ENCODE measurements around the gene PMP22. TPM values are rescaled to one million over a fixed set of nuclear protein-coding genes. Genes with fewer than 3 reads are reported as not detected.

Gene PMP22
- polyA plus RNA-seq, 1 donor from 2014 or later, result not detected

DNA sequence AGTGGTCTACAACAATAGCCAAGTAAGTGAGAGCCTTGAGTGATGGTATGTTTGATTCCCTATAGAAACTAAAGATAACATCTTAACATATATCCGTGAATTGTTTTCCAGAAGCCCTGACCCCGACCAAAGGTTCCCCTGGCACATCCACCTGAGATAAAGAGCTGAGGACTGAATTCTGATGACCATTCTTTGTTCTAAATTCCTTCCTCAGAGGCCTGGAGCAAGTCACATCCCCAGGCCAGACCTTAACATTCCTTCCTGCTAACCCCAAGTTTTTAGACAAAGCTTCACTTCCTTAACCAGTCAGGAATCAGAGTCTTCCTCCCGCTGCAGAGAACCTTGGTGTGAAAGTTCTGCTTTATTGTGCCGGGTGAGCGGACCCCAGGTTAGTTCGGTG is 83.3 kb downstream of the PMP22 start:
- Histone ChIP-seq H4K20me1 (ENCODE audit: insufficient read depth) (no peaks in the 10 kb centered on the region), H3K9me3 (ENCODE audit: low read length) (no peaks in the 10 kb centered on the region), H3K4me2 (ENCODE audit: low read length) (no peak overlapping the region), H3K27me3 (ENCODE audit: insufficient read depth, low read depth, low read length) (no peaks in the 10 kb centered on the region), H3F3A (ENCODE audit: insufficient read depth, low read length, poor library complexity, severe bottlenecking) (no peaks in the 10 kb centered on the region), H3K9ac (ENCODE audit: low read length) (no peak overlapping the region), H3K27ac (ENCODE audit: low read length) (no peak overlapping the region), H2AFZ (ENCODE audit: low read depth, low read length) (no peak overlapping the region), H3K36me3 (ENCODE audit: insufficient read depth, low read length) (no peaks in the 10 kb centered on the region), H3K79me2 (replicated peaks; ENCODE audit: insufficient read depth, low read length) (no peaks in the 10 kb centered on the region), H3K9me2 (ENCODE audit: insufficient read depth, low read length) (no peaks in the 10 kb centered on the region), H3K4me3 (ENCODE audit: low read length) (no peak overlapping the region)
- TF ChIP-seq EP300 (conservative IDR thresholded peaks at IDR 0.05; ENCODE audit: poor library complexity, severe bottlenecking), result no peak
- TF ChIP-seq SMC3 (conservative IDR thresholded peaks at IDR 0.05; ENCODE audit: poor library complexity), result no peak
- TF ChIP-seq MXI1 (conservative IDR thresholded peaks at IDR 0.05; ENCODE audit: poor library complexity, severe bottlenecking), result no peak
- no peak for TF ChIP-seq TAF1 (IDR thresholded peaks at IDR 0.05; ENCODE audit: low read depth)
- TF ChIP-seq RAD21 (conservative IDR thresholded peaks at IDR 0.05), result no peak
- TF ChIP-seq, protein P1, sequence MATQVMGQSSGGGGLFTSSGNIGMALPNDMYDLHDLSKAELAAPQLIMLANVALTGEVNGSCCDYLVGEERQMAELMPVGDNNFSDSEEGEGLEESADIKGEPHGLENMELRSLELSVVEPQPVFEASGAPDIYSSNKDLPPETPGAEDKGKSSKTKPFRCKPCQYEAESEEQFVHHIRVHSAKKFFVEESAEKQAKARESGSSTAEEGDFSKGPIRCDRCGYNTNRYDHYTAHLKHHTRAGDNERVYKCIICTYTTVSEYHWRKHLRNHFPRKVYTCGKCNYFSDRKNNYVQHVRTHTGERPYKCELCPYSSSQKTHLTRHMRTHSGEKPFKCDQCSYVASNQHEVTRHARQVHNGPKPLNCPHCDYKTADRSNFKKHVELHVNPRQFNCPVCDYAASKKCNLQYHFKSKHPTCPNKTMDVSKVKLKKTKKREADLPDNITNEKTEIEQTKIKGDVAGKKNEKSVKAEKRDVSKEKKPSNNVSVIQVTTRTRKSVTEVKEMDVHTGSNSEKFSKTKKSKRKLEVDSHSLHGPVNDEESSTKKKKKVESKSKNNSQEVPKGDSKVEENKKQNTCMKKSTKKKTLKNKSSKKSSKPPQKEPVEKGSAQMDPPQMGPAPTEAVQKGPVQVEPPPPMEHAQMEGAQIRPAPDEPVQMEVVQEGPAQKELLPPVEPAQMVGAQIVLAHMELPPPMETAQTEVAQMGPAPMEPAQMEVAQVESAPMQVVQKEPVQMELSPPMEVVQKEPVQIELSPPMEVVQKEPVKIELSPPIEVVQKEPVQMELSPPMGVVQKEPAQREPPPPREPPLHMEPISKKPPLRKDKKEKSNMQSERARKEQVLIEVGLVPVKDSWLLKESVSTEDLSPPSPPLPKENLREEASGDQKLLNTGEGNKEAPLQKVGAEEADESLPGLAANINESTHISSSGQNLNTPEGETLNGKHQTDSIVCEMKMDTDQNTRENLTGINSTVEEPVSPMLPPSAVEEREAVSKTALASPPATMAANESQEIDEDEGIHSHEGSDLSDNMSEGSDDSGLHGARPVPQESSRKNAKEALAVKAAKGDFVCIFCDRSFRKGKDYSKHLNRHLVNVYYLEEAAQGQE (IDR thresholded peaks at IDR 0.05; ENCODE audit: borderline replicate concordance), result no peak
- TF ChIP-seq EZH2 (IDR thresholded peaks at IDR 0.05; ENCODE audit: borderline replicate concordance, insufficient read depth, low read length, poor library complexity, severe bottlenecking), result no peak
- TF ChIP-seq POLR2AphosphoS5 (IDR thresholded peaks at IDR 0.05), result no peak

DNA sequence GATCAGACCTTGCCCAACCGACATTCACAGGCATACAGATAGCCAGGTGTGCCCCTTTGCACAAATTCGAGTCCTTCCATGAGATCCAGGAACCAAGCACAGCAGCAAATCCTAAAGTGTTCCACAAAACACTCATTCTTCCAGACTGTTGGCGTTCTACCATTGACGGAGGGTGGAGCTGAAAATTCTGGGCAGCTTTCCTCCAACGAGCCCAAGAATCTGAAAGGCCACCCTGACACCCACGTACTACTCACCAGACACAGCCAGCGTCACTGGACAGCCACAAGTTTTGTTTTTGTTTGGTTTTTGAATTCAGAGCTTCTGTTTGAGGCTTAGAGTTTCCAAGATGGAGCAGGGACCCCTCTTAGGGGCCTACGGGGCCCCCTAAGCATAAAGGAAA is 83.8 kb downstream of the PMP22 start:
- H3K27ac ChIP-seq (ENCODE audit: low read length), result no peak overlapping the region
- TF ChIP-seq SMC3 (conservative IDR thresholded peaks at IDR 0.05; ENCODE audit: poor library complexity), result no peak
- TF ChIP-seq EP300 (conservative IDR thresholded peaks at IDR 0.05; ENCODE audit: poor library complexity, severe bottlenecking), result no peak
- no peak for TF ChIP-seq RAD21 (conservative IDR thresholded peaks at IDR 0.05)
- no peak for TF ChIP-seq EZH2 (IDR thresholded peaks at IDR 0.05; ENCODE audit: borderline replicate concordance, insufficient read depth, low read length, poor library complexity, severe bottlenecking)
- no peak for TF ChIP-seq MXI1 (conservative IDR thresholded peaks at IDR 0.05; ENCODE audit: poor library complexity, severe bottlenecking)
- TF ChIP-seq, protein P2, sequence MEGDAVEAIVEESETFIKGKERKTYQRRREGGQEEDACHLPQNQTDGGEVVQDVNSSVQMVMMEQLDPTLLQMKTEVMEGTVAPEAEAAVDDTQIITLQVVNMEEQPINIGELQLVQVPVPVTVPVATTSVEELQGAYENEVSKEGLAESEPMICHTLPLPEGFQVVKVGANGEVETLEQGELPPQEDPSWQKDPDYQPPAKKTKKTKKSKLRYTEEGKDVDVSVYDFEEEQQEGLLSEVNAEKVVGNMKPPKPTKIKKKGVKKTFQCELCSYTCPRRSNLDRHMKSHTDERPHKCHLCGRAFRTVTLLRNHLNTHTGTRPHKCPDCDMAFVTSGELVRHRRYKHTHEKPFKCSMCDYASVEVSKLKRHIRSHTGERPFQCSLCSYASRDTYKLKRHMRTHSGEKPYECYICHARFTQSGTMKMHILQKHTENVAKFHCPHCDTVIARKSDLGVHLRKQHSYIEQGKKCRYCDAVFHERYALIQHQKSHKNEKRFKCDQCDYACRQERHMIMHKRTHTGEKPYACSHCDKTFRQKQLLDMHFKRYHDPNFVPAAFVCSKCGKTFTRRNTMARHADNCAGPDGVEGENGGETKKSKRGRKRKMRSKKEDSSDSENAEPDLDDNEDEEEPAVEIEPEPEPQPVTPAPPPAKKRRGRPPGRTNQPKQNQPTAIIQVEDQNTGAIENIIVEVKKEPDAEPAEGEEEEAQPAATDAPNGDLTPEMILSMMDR (IDR thresholded peaks at IDR 0.05; ENCODE audit: poor library complexity, severe bottlenecking), result no peak
- TF ChIP-seq, protein P1 (IDR thresholded peaks at IDR 0.05; ENCODE audit: borderline replicate concordance), result no peak
- TF ChIP-seq TAF1 (IDR thresholded peaks at IDR 0.05; ENCODE audit: low read depth), result no peak
- TF ChIP-seq POLR2AphosphoS5 (IDR thresholded peaks at IDR 0.05), result no peak

More for the DNA sequence above, 83.8 kb downstream of the PMP22 start:
- Histone ChIP-seq H3F3A (ENCODE audit: insufficient read depth, low read length, poor library complexity, severe bottlenecking) (no peaks in the 10 kb centered on the region), H3K36me3 (ENCODE audit: insufficient read depth, low read length) (no peaks in the 10 kb centered on the region), H4K20me1 (ENCODE audit: insufficient read depth) (no peaks in the 10 kb centered on the region), H3K9me3 (ENCODE audit: low read length) (no peaks in the 10 kb centered on the region), H3K4me2 (ENCODE audit: low read length) (no peak overlapping the region), H3K4me3 (ENCODE audit: low read length) (no peak overlapping the region), H3K9ac (ENCODE audit: low read length) (no peak overlapping the region), H2AFZ (ENCODE audit: low read depth, low read length) (no peak overlapping the region), H3K9me2 (ENCODE audit: insufficient read depth, low read length) (no peaks in the 10 kb centered on the region), H3K79me2 (replicated peaks; ENCODE audit: insufficient read depth, low read length) (no peaks in the 10 kb centered on the region), H3K27me3 (ENCODE audit: insufficient read depth, low read depth, low read length) (no peaks in the 10 kb centered on the region)
